Transverse colon (tissue), 4 donors: Measurements from ENCODE around the gene IL17B. TPM values are rescaled to one million over a fixed set of nuclear protein-coding genes. Genes with fewer than 3 reads are reported as not detected.
A peak's percentile ranks its signal among the peaks of the same experiment; 100 is the strongest.

Experiments
- DNase-seq: peaks from one replicate; pipeline ENCODE4 v3.0.0-alpha.2; 2019
- H3K27ac ChIP-seq, 4 donors: fragments of 200-600 bp; sonication (generic); 2 replicates each; pipeline ENCODE4 v1.5.1; 2016 to 2018; ENCODE audit warnings: inconsistent platforms in 4 of 4
- H3K27me3 ChIP-seq: fragments of 200-600 bp; sonication (generic); 2 replicates; pipeline ENCODE4 v1.5.1; 2017; ENCODE audit warnings: inconsistent platforms
- H3K36me3 ChIP-seq, 4 donors: fragments of 200-600 bp; sonication (generic); 2 replicates each; pipeline ENCODE4 v1.5.1; 2017 to 2019; ENCODE audit warnings: inconsistent platforms in 4 of 4
- H3K4me1 ChIP-seq, 4 donors: fragments of 200-600 bp; sonication (generic); 2 replicates each; pipeline ENCODE4 v1.5.1; 2017 to 2020; ENCODE audit warnings: inconsistent platforms in 4 of 4
- H3K4me3 ChIP-seq, 4 donors: fragments of 200-600 bp; sonication (generic); 1 replicate in 1 of 4; 2 replicates in 3 of 4; pipeline versions ENCODE4 v1.5.1 to v1.6.1; 2017 to 2019; ENCODE audit warnings: inconsistent platforms in 4 of 4
- H3K9me3 ChIP-seq, 2 donors: fragments of 200-600 bp; sonication (generic); 2 replicates each; pipeline ENCODE4 v1.5.1; 2017 to 2019; ENCODE audit warnings: inconsistent platforms in 2 of 2
- EP300 ChIP-seq: sonication (generic); formaldehyde crosslinking; IDR thresholded peaks from one replicate; pipeline ENCODE4 v1.6.1; 2017; ENCODE audit warnings: antibody characterized with exemption, low read depth
- POLR2A ChIP-seq: fragments of 450-650 bp; IDR thresholded peaks from one replicate; pipeline ENCODE4 v1.6.1; 2016; ENCODE audit warnings: antibody characterized with exemption, mild to moderate bottlenecking, moderate library complexity
- POLR2AphosphoS5 ChIP-seq, 3 donors: sonication (generic); formaldehyde crosslinking; IDR thresholded peaks; one replicate each; pipeline ENCODE4 v1.6.1; 2016; ENCODE audit warnings: antibody characterized with exemption in 3 of 3
- WGBS, 2 donors: methylation state at CpG; one replicate each; pipeline ENCODE4 v1.1.5; 2018; ENCODE audit warnings: low coverage in 1 of 2; 5-methylcytosine and 5-hydroxymethylcytosine counted together
- in situ Hi-C, 4 donors: fragments of 200-750 bp; cut with MboI; loops; one replicate each; pipeline versions ENCODE4 v1.15.0 to v1.15.1; 2017; ENCODE audit warnings: low sequenced_read_pairs in 3 of 4, low pct_ligation_motif_present in 1 of 4, low pct_unique_long_range_greater_than_20kb in 1 of 4
- intact Hi-C: fragments of 100-400 bp; cut with DNase I; formaldehyde crosslinking; loops from one replicate; pipeline ENCODE4 v1.15.1; 2023; ENCODE audit warnings: low total_unique reads
- total RNA-seq, 4 donors: library from RNA; depleted of rRNA; stranded (reverse); fragments of >200 nt; gene quantifications; one replicate each; pipeline ENCODE4 v1.1.0, GENCODE V29; 2016
- TF ChIP-seq, protein P1 (sequence below), 5 experiments: fragments of 200-600 bp in 3 of 5; fragments of 450-650 bp in 2 of 5; sonication (generic) in 3 of 5; IDR thresholded peaks; 1 replicate in 2 of 5; 2 replicates in 3 of 5; pipeline ENCODE4 v1.5.1; 2016 to 2017; ENCODE audit warnings: antibody characterized with exemption in 5 of 5, inconsistent platforms in 3 of 5, mild to moderate bottlenecking in 2 of 5, moderate library complexity in 1 of 5

The IL17B gene
- total RNA-seq, 4 donors from 2014 or later = not detected

GRCh38 chr5:149348518-149348917 lies 30.6 kb downstream of the IL17B start:
- no peaks in the 10 kb centered on the region for H3K9me3 ChIP-seq
- peaks cover 4 to 28% (median 12%) of the 10 kb centered on the region in 4 donors for H3K4me1 ChIP-seq
- no peak for DNase-seq
- WGBS, 2 donors = 76 to 80% methylated on average over 1 of the region's 1 CpG
- peaks cover 0 to 43% (median 16%) of the 10 kb centered on the region in 4 donors for H3K36me3 ChIP-seq
- TF ChIP-seq POLR2A (no peak), POLR2AphosphoS5 (IDR thresholded peaks at IDR 0.05) (no peak), EP300 (no peak)
- TF ChIP-seq, protein P1, sequence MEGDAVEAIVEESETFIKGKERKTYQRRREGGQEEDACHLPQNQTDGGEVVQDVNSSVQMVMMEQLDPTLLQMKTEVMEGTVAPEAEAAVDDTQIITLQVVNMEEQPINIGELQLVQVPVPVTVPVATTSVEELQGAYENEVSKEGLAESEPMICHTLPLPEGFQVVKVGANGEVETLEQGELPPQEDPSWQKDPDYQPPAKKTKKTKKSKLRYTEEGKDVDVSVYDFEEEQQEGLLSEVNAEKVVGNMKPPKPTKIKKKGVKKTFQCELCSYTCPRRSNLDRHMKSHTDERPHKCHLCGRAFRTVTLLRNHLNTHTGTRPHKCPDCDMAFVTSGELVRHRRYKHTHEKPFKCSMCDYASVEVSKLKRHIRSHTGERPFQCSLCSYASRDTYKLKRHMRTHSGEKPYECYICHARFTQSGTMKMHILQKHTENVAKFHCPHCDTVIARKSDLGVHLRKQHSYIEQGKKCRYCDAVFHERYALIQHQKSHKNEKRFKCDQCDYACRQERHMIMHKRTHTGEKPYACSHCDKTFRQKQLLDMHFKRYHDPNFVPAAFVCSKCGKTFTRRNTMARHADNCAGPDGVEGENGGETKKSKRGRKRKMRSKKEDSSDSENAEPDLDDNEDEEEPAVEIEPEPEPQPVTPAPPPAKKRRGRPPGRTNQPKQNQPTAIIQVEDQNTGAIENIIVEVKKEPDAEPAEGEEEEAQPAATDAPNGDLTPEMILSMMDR (IDR thresholded peaks at IDR 0.05) = no peak
- no peak overlapping the region for H3K4me3 ChIP-seq
- intact Hi-C loops (no loop called here), in situ Hi-C loops (loop anchor here in 1 of 4 donors (25.0 kb wide), 1 partner anchor 214 kb away; the partner anchor contains the start of gene CSNK1A1)
- peak overlapping the region in 1 of 4 donors; percentile 15 for H3K27ac ChIP-seq
- no peaks in the 10 kb centered on the region for H3K27me3 ChIP-seq

DNA sequence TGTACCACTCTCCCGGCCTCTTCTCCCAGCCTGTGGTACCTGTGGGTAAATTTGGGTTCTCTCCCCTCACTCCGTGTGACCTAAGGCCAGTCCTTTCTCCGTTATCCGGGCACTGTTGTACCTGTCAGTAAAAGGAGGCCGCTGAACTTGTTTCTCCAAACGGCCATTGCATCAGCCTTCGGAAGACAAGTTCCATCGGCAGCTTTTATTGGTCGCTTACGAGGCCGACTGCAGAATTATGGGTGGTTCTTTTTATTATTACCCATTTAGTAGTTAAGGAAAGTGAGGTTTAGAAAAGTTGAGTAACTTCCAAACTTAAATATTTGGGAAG lies 33.2 kb downstream of the IL17B start:
- Histone ChIP-seq H3K9me3 (no peaks in the 10 kb centered on the region), H3K4me3 (peak overlapping the region; percentile 50 to 84 (median 61)), H3K27ac (peak overlapping the region; percentile 76 to 91 (median 87)), H3K27me3 (no peaks in the 10 kb centered on the region), H3K36me3 (peaks cover 0 to 20% (median 10%) of the 10 kb centered on the region in 4 donors), H3K4me1 (peaks cover 4 to 28% (median 12%) of the 10 kb centered on the region in 4 donors)
- 2% methylated on average over 11 of the region's 11 CpGs; no CpG with 5 or more reads in 1 of the 2 donors for WGBS, 2 donors
- intact Hi-C loops = no loop called here
- no peak for DNase-seq
- TF ChIP-seq POLR2AphosphoS5 (IDR thresholded peaks at IDR 0.05) (no peak), EP300 (no peak), POLR2A (no peak)
- TF ChIP-seq, protein P1 (IDR thresholded peaks at IDR 0.05) = no peak
- in situ Hi-C loops = loop anchor here in 1 of 4 donors (25.0 kb wide), 1 partner anchor 216 kb away; the partner anchor contains the start of gene CSNK1A1

GRCh38 chr5:149345147-149345891 lies 33.8 kb downstream of the IL17B start, which contains the start of gene GRPEL2:
Gene GRPEL2 (plus strand): TSS chr5:149345499. CDS start chr5:149345540, 41 bp downstream.
- TF ChIP-seq POLR2AphosphoS5 (IDR thresholded peaks at IDR 0.05) (peak; percentile 76 to 91 (median 82)), EP300 (no peak), POLR2A (peak; percentile 58)
- TF ChIP-seq, protein P1 (IDR thresholded peaks at IDR 0.05) = peak in 1 of 5 experiments; percentile 5
- H3K36me3 ChIP-seq = peaks cover 0 to 14% (median 7%) of the 10 kb centered on the region in 4 donors
- no peaks in the 10 kb centered on the region for H3K9me3 ChIP-seq
- in situ Hi-C loops = loop anchor here in 1 of 4 donors (25.0 kb wide), 1 partner anchor 217 kb away; the partner anchor contains the start of gene CSNK1A1
- no peaks in the 10 kb centered on the region for H3K27me3 ChIP-seq
- H3K4me3 ChIP-seq = peak within 1 kb of the TSS; percentile 50 to 84 (median 61)
- DNase-seq = peak; percentile 96
- H3K27ac ChIP-seq = peak within 1 kb of the TSS; percentile 76 to 91 (median 87)
- WGBS, 2 donors = 0 to 1% methylated on average over 2 to 42 of the region's 54 CpGs
- peaks cover 4 to 28% (median 12%) of the 10 kb centered on the region in 4 donors for H3K4me1 ChIP-seq
- intact Hi-C loops = no loop called here

- TF ChIP-seq POLR2AphosphoS5 (IDR thresholded peaks at IDR 0.05) (no peak), EP300 (no peak), POLR2A (no peak)
- TF ChIP-seq, protein P1 (IDR thresholded peaks at IDR 0.05) = no peak
- Histone ChIP-seq H3K36me3 (peaks cover 0 to 4% (median 2%) of the 10 kb centered on the region in 4 donors), H3K9me3 (no peaks in the 10 kb centered on the region), H3K4me3 (no peak overlapping the region), H3K27ac (peak overlapping the region in 2 of 4 donors; percentile 76 to 88), H3K27me3 (no peaks in the 10 kb centered on the region), H3K4me1 (peaks cover 4 to 28% (median 12%) of the 10 kb centered on the region in 4 donors)
- in situ Hi-C loops = loop anchor here in 1 of 4 donors (25.0 kb wide), 1 partner anchor 218 kb away; the partner anchor contains the start of gene CSNK1A1
- 75 to 100% methylated on average over 2 of the region's 2 CpGs for WGBS, 2 donors
- no peak for DNase-seq
- intact Hi-C loops = no loop called here
Measured at GRCh38 chr5:149344151-149344550, 34.9 kb downstream of the IL17B start.
